Measurements from ENCODE around the gene NTN5. TPM values are rescaled to one million over a fixed set of nuclear protein-coding genes. Genes with fewer than 3 reads are reported as not detected.

The NTN5 gene
- total and polyA plus RNA-seq, 9 of the 15 experiments (the other 6 are each of a cell fraction or from before 2014, with no cell fraction given) = not detected

DNA sequence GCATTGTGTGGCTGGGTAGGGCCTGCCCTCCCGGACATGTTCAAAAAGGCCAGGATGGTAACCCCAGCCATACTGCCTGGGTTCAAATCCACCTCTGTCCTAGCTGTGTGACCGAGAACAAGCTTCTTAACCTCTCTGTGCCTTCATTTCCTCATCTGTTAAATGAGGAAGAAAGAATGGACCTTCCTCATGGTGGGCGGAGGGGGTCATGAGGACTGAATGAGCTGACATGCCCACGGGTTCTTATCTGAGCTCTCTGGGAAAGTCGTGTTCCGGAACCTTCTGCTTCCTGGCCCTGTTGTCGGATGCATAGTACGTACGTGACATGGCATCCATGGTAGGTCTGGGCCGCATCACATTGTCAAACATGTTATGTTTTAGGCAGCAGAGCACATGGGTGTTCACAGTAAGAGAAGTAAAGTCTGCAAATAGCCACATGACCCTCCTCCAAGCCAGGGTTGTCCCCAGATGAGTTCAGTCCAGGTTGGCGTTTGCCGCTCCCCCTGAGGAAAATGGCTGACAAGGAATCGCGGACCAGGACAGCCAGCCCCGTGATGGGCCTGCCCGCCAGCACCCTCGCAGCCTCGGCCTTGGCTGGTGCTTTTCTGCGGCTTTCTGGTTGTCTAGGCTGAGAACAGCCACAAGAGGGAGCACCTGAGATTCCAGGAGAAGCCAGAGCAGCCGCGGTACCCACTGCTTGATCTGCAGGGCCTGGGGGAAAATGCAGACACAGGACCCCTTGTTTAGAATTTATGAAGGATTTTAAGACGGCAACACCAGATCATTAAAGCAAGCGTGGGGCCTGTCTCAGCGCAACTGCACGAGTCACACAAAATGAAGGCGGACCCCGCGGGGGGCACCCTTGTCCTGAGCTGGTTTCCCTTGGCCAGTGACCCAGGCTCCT is 2.4 kb upstream of the NTN5 start (continued):
- TF ChIP-seq, protein P1, sequence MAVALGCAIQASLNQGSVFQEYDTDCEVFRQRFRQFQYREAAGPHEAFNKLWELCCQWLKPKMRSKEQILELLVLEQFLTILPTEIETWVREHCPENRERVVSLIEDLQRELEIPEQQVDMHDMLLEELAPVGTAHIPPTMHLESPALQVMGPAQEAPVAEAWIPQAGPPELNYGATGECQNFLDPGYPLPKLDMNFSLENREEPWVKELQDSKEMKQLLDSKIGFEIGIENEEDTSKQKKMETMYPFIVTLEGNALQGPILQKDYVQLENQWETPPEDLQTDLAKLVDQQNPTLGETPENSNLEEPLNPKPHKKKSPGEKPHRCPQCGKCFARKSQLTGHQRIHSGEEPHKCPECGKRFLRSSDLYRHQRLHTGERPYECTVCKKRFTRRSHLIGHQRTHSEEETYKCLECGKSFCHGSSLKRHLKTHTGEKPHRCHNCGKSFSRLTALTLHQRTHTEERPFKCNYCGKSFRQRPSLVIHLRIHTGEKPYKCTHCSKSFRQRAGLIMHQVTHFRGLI (CRISPR knock-in tag; IDR thresholded peaks at IDR 0.05) = no peak
- TF ChIP-seq TEAD1 (CRISPR knock-in tag; IDR thresholded peaks at IDR 0.05) = peak in 1 of 2 experiments; percentile 93; a peak in 2 of 4 replicates
- TF ChIP-seq TBP (optimal IDR thresholded peaks at IDR 0.05; ENCODE audit: low read depth, low read length) = no peak
- TF ChIP-seq FOXA3 (CRISPR knock-in tag; conservative IDR thresholded peaks at IDR 0.05 in 1 of 2, IDR thresholded peaks at IDR 0.05 in 1 of 2) = 0 out of 4 replicates have a peak, but pooled peaks of 1 of the 2 experiments have one; percentile 29
- TF ChIP-seq ZNF75A (CRISPR knock-in tag; IDR thresholded peaks at IDR 0.05) = no peak
- TF ChIP-seq DEAF1 (CRISPR knock-in tag; IDR thresholded peaks at IDR 0.05) = peak; percentile 38; the same call in 1 of the 2 replicates
- TF ChIP-seq, protein P2, sequence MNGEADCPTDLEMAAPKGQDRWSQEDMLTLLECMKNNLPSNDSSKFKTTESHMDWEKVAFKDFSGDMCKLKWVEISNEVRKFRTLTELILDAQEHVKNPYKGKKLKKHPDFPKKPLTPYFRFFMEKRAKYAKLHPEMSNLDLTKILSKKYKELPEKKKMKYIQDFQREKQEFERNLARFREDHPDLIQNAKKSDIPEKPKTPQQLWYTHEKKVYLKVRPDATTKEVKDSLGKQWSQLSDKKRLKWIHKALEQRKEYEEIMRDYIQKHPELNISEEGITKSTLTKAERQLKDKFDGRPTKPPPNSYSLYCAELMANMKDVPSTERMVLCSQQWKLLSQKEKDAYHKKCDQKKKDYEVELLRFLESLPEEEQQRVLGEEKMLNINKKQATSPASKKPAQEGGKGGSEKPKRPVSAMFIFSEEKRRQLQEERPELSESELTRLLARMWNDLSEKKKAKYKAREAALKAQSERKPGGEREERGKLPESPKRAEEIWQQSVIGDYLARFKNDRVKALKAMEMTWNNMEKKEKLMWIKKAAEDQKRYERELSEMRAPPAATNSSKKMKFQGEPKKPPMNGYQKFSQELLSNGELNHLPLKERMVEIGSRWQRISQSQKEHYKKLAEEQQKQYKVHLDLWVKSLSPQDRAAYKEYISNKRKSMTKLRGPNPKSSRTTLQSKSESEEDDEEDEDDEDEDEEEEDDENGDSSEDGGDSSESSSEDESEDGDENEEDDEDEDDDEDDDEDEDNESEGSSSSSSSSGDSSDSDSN (IDR thresholded peaks at IDR 0.05; ENCODE audit: borderline replicate concordance in 1 of 2, low read depth in 2 of 2, low read length in 2 of 2) = peak; percentile 65 to 86; a peak in 2 of 4 replicates
- TF ChIP-seq FOXP1 (CRISPR knock-in tag; IDR thresholded peaks at IDR 0.05) = 0 out of 2 replicates have a peak, but pooled peaks have one; percentile 70
- no peak for TF ChIP-seq MECOM (CRISPR knock-in tag; IDR thresholded peaks at IDR 0.05)
- peak; percentile 78; the same call in 1 of the 2 replicates for TF ChIP-seq ZNF263 (CRISPR knock-in tag; IDR thresholded peaks at IDR 0.05; ENCODE audit: borderline replicate concordance)
- peak; percentile 56; the same call in 1 of the 2 replicates for TF ChIP-seq CTBP1 (IDR thresholded peaks at IDR 0.05; ENCODE audit: borderline replicate concordance)
